PC-9 (cell line): Measurements from ENCODE around the gene H6PD. TPM values are rescaled to one million over a fixed set of nuclear protein-coding genes. Genes with fewer than 3 reads are reported as not detected.

Experiments
- BruUV-seq: library from RNA; stranded (reverse); fragments of 400-500 nt; replicated peaks from 2 replicates; lab custom pipeline; 2021; lab: Mats Ljungman, UMichigan
- CTCF ChIA-PET: fragments of 300-600 bp; sonication (Branson Sonifier 250); formaldehyde crosslinking; loops from one replicate; lab custom pipeline; 2022; ENCODE audit warnings: antibody characterized with exemption; lab: Charles Lee
- POLR2A ChIA-PET: fragments of 300-600 bp; sonication (Branson Sonifier 250); formaldehyde crosslinking; loops from one replicate; lab custom pipeline; 2022; ENCODE audit warnings: antibody characterized with exemption; ENCODE audit not compliant: unreplicated experiment; lab: Charles Lee
- DNase-seq, 2 experiments: peaks; one replicate each; pipeline versions ENCODE4 v3.0.0 to v3.0.0-alpha.2; 2015 to 2022; ENCODE audit warnings: mixed read lengths in 1 of 2
- H2AFZ ChIP-seq: fragments of 200-600 bp; sonication (generic); 2 replicates; pipeline ENCODE4 v1.8.1; 2017; ENCODE audit warnings: antibody characterized with exemption
- H3F3A ChIP-seq: fragments of 200-600 bp; sonication (generic); 2 replicates; pipeline ENCODE4 v1.8.1; 2017; ENCODE audit warnings: antibody characterized with exemption, mild to moderate bottlenecking, low read depth; ENCODE audit not compliant: insufficient read depth
- H3K27ac ChIP-seq: fragments of 200-600 bp; sonication (generic); 2 replicates; pipeline ENCODE4 v1.6.1; 2016; ENCODE audit warnings: mixed run types
- H3K27me3 ChIP-seq: fragments of 200-600 bp; sonication (generic); 2 replicates; pipeline ENCODE4 v1.6.1; 2016; ENCODE audit warnings: low read depth, mixed run types; ENCODE audit not compliant: insufficient read depth
- H3K36me3 ChIP-seq: fragments of 200-600 bp; sonication (generic); 2 replicates; pipeline ENCODE4 v1.6.1; 2016; ENCODE audit warnings: low read depth, mixed run types
- H3K4me1 ChIP-seq: fragments of 200-600 bp; sonication (generic); replicated peaks from 2 replicates; pipeline ENCODE4 v1.6.1; 2016; ENCODE audit warnings: mixed run types; ENCODE audit not compliant: insufficient read depth
- H3K4me2 ChIP-seq: fragments of 200-600 bp; sonication (generic); 2 replicates; pipeline ENCODE4 v1.6.1; 2017; ENCODE audit warnings: mixed run types
- H3K4me3 ChIP-seq: fragments of 200-600 bp; sonication (generic); 2 replicates; pipeline ENCODE4 v1.6.1; 2016; ENCODE audit warnings: mixed run types
- H3K79me2 ChIP-seq: fragments of 200-600 bp; sonication (generic); 2 replicates; pipeline ENCODE4 v1.6.1; 2017; ENCODE audit warnings: low read depth, mixed run types
- H3K9me2 ChIP-seq: fragments of 200-600 bp; sonication (generic); 2 replicates; pipeline ENCODE4 v1.8.1; 2017; ENCODE audit warnings: mild to moderate bottlenecking; ENCODE audit not compliant: insufficient read depth
- H3K9me3 ChIP-seq: fragments of 200-600 bp; sonication (generic); 2 replicates; pipeline ENCODE4 v1.8.1; 2016; ENCODE audit warnings: low read depth; ENCODE audit not compliant: insufficient read depth
- H4K20me1 ChIP-seq: fragments of 200-600 bp; sonication (generic); 2 replicates; pipeline ENCODE4 v1.8.1; 2017; ENCODE audit not compliant: insufficient read depth
- EZH2 ChIP-seq: fragments of 200-600 bp; sonication (generic); IDR thresholded peaks from 2 replicates; pipeline ENCODE4 v1.8.0; 2017; ENCODE audit warnings: antibody characterized with exemption, low read depth
- intact Hi-C: fragments of 100-400 bp; cut with micrococcal nuclease; formaldehyde crosslinking; loops from one replicate; pipeline ENCODE4 v1.10.0; 2022; ENCODE audit not compliant: unreplicated experiment
- total RNA-seq: library from RNA; stranded (reverse); gene quantifications from 2 replicates; pipeline ENCODE4 v1.2.3, GENCODE V29; 2021
- TF ChIP-seq, protein P1 (sequence below): fragments of 200-600 bp; sonication (generic); conservative IDR thresholded peaks from 2 replicates; pipeline ENCODE4 v1.6.1; 2017; ENCODE audit warnings: mixed run types, antibody characterized with exemption, mild to moderate bottlenecking, moderate library complexity

The H6PD gene
- total RNA-seq, 1 experiment from 2014 or later: 31.1 TPM

DNA sequence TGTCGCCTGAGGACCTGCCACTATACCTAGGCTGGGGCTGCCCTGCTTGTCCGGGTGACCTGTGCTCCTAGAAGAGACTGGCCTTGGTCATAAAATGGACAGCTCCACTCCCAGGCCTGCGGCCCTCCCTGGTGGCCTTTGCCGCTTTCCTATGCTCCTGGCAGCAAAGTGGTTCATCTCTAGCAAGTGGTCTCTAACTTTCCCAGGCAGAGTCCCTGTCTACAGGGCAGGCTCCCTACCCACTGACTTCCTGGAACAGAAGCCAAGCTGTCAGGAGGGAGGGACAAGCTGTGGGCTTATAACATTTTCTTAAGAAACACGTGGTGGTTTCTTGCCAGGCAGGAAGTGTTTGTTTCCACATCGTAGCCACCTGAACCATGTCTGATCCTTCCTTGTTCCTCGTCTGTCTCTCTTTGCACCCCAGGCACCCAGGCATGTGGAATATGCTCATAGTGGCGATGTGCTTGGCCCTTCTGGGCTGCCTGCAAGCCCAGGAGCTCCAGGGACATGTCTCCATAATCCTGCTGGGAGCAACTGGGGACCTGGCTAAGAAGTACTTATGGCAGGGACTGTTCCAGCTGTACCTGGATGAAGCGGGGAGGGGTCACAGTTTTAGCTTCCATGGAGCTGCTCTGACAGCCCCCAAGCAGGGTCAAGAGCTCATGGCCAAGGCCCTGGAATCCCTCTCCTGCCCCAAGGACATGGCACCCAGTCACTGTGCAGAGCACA is 10.1 kb downstream of the H6PD start:
- H3K9me2 ChIP-seq: no peaks in the 10 kb centered on the region
- H4K20me1 ChIP-seq: no peaks in the 10 kb centered on the region
- H3K4me1 ChIP-seq: peaks cover 4% of the 10 kb centered on the region; the same call in 1 of the 2 replicates
- ChIA-PET CTCF (no interaction called here), POLR2A (interaction anchor here (0.6 kb wide), 1 partner anchor 38 kb away, joined by 4 read pairs; no protein-coding TSS in a partner anchor)
- no TSS peak for BruUV-seq
- no peak overlapping the region for H3K27ac ChIP-seq
- no peaks in the 10 kb centered on the region for H3K27me3 ChIP-seq
- H3K36me3 ChIP-seq: no peaks in the 10 kb centered on the region
- intact Hi-C loops: no loop called here
- no peak overlapping the region for H2AFZ ChIP-seq
- H3F3A ChIP-seq: 0 out of 2 replicates have a peak, but pooled peaks cover 4% of the 10 kb centered on the region
- TF ChIP-seq EZH2: no peak
- TF ChIP-seq, protein P1, sequence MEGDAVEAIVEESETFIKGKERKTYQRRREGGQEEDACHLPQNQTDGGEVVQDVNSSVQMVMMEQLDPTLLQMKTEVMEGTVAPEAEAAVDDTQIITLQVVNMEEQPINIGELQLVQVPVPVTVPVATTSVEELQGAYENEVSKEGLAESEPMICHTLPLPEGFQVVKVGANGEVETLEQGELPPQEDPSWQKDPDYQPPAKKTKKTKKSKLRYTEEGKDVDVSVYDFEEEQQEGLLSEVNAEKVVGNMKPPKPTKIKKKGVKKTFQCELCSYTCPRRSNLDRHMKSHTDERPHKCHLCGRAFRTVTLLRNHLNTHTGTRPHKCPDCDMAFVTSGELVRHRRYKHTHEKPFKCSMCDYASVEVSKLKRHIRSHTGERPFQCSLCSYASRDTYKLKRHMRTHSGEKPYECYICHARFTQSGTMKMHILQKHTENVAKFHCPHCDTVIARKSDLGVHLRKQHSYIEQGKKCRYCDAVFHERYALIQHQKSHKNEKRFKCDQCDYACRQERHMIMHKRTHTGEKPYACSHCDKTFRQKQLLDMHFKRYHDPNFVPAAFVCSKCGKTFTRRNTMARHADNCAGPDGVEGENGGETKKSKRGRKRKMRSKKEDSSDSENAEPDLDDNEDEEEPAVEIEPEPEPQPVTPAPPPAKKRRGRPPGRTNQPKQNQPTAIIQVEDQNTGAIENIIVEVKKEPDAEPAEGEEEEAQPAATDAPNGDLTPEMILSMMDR: no peak
- no peaks in the 10 kb centered on the region for H3K9me3 ChIP-seq
- DNase-seq: peak; percentile 27 to 71
- no peak overlapping the region for H3K4me3 ChIP-seq
- H3K79me2 ChIP-seq: no peaks in the 10 kb centered on the region
- H3K4me2 ChIP-seq: no peak overlapping the region

DNA sequence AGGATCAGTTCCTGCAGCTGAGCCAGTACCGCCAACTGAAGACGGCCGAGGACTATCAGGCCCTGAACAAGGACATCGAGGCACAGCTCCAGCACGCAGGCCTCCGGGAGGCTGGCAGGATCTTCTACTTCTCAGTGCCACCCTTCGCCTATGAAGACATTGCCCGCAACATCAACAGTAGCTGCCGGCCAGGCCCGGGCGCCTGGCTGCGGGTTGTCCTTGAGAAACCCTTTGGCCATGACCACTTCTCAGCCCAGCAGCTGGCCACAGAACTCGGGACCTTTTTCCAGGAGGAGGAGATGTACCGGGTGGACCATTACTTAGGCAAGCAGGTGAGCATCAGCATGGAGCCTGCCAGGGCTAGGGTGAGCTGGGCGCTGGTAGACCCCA is 10.7 kb downstream of the H6PD start:
- no peak for TF ChIP-seq EZH2
- TF ChIP-seq, protein P1: no peak
- no peak overlapping the region for H3K27ac ChIP-seq
- no peak for DNase-seq
- H2AFZ ChIP-seq: no peak overlapping the region
- no peaks in the 10 kb centered on the region for H4K20me1 ChIP-seq
- H3K4me1 ChIP-seq: peaks cover 4% of the 10 kb centered on the region; the same call in 1 of the 2 replicates
- BruUV-seq: no TSS peak
- H3K9me2 ChIP-seq: no peaks in the 10 kb centered on the region
- no peaks in the 10 kb centered on the region for H3K9me3 ChIP-seq
- no peaks in the 10 kb centered on the region for H3K27me3 ChIP-seq
- no peaks in the 10 kb centered on the region for H3K79me2 ChIP-seq
- CTCF ChIA-PET: no interaction called here
- POLR2A ChIA-PET: interaction anchor here (0.6 to 0.7 kb wide), 2 partner anchors 14 to 37 kb away, joined by 4 read pairs; no protein-coding TSS in a partner anchor
- 0 out of 2 replicates have a peak, but pooled peaks cover 4% of the 10 kb centered on the region for H3F3A ChIP-seq
- H3K4me2 ChIP-seq: no peak overlapping the region
- no peaks in the 10 kb centered on the region for H3K36me3 ChIP-seq
- intact Hi-C loops: no loop called here
- H3K4me3 ChIP-seq: no peak overlapping the region

DNA sequence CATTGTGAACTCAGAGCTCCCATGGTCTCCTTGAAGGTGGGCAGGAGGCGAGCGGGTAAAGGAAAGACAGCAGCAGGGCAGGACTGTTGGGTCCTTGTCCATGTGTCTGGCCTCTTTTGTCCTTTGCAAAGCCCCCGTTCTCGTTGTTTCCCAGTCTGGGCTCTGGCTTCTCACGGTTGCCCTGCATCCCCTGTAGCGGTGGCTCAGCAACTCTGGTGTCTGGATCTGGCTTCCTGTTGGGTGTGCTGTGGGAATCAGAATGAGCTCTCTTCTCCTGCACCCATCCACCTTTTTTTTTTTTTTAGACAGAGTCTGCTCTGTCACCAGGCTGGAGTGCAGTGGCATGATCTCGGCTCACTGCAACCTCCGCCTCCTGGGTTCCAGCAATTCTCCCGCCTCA is 11.1 kb downstream of the H6PD start:
- DNase-seq: no peak
- no peak overlapping the region for H2AFZ ChIP-seq
- H3K79me2 ChIP-seq: no peaks in the 10 kb centered on the region
- no peak overlapping the region for H3K4me2 ChIP-seq
- intact Hi-C loops: no loop called here
- ChIA-PET CTCF (no interaction called here), POLR2A (interaction anchor here (0.7 kb wide), 1 partner anchor 15 kb away, joined by 4 read pairs; no protein-coding TSS in a partner anchor)
- BruUV-seq: no TSS peak
- H3K36me3 ChIP-seq: no peaks in the 10 kb centered on the region
- H4K20me1 ChIP-seq: no peaks in the 10 kb centered on the region
- no peaks in the 10 kb centered on the region for H3K9me3 ChIP-seq
- H3K27me3 ChIP-seq: no peaks in the 10 kb centered on the region
- no peaks in the 10 kb centered on the region for H3K9me2 ChIP-seq
- H3K27ac ChIP-seq: no peak overlapping the region
- 0 out of 2 replicates have a peak, but pooled peaks cover 4% of the 10 kb centered on the region for H3F3A ChIP-seq
- no peak for TF ChIP-seq EZH2
- TF ChIP-seq, protein P1: no peak
- peaks cover 4% of the 10 kb centered on the region; the same call in 1 of the 2 replicates for H3K4me1 ChIP-seq
- no peak overlapping the region for H3K4me3 ChIP-seq
